Activated CD8-positive, alpha-beta memory T cell treated with anti-CD3 and anti-CD28 coated beads for 4 hours (primary cell): ENCODE measurements around the gene KRTAP3-3.
"Not testable (repeated sequence)": the region's sequence is repeated elsewhere in the genome, so short reads cannot be mapped to it uniquely, and the experiment has no call there.

Experiments used
- DNase-seq, 2 donors: peaks; one replicate each; pipeline ENCODE4 v3.0.0-alpha.2; 2020; ENCODE audit warnings: low read depth in 2 of 2

The KRTAP3-3 gene

DNA sequence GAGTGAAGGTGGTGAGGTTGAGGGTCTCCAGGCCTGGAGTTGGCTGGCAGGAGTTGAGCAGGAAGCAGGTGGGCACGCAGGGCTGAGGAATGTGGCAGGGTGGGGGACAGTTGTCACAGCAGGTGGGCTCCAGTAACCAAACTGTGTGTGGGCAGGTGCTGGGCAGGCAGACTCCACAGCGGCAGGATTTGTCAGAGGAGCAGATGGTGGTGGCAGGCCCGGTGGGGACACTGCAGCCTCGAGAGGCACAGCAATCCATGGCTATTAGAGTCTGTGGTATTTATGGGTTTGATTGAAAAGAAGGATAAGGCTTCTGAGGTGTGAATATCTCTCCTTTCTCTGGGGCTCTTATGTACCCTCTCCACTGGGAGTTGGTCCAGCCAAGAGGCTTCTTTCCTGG is at the start of gene KRTAP3-3:
Gene KRTAP3-3, minus strand, starts transcription at position 326 of the 400 bp plus-strand sequence. Its CDS starts 67 bp downstream, at position 259.
- no peak for DNase-seq

DNA sequence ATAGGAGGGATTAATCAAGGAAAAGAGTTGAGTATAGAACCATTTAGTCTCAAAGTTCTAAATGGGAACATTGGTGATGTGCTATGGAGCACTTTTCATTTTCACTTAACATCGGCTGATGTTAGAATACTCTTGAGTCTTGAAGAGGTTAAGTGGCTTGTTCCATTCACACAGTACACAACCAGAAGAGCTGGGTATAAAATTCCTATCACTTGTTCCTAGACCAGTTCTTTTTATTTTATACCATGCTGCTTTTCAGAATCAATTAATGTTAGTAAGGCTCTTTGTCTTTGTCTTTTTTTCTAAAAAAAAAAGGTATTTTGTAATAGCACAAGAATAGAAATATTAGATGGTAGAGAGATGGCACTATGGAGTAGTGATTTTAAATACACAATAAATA is 49.0 kb upstream of the KRTAP3-3 start:
- no peak for DNase-seq

DNA sequence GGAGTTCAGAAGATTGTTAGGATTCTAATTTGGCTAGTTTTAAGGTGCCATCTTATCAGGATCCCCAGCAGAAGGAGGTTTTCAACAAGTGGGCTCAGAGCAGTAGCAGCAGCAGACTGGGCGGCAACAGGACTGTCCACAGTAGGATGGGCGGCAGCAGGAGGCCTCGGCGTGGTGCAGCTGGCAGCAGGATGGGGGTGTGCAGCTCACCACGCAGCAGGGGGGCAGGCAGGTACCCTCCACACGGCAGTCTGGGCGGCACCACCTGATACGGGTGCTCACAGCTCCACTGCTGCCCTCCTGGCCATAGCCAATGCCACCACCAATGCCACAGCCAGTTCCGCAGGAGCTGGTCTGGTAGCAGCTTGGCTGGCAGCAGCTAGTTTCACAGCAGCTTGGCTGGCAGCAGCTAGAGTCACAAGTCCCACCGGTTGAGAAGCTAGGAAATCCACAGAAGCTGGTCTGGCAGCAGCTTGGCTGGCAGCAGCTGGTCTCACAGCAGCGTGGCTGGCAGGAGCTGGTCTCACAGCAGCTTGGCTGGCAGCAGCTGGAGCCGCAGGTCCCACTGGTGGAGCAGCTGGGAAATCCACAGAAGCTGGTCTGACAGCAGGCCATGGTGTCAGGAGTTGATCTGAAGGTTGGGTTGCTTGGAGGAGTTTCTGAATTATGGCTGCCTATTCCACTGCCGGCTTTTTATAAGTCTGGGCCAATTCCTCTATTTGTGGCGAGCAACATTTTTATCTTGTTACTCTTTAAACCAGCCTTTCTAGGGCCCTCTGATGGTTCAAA is 47.0 kb upstream of the KRTAP3-3 start, which contains the start of gene KRTAP1-1:
Gene KRTAP1-1, minus strand, starts transcription at position 668 of the 789 bp plus-strand sequence. Its CDS starts 53 bp downstream, at position 615.
- DNase-seq = not testable (repeated sequence)

DNA sequence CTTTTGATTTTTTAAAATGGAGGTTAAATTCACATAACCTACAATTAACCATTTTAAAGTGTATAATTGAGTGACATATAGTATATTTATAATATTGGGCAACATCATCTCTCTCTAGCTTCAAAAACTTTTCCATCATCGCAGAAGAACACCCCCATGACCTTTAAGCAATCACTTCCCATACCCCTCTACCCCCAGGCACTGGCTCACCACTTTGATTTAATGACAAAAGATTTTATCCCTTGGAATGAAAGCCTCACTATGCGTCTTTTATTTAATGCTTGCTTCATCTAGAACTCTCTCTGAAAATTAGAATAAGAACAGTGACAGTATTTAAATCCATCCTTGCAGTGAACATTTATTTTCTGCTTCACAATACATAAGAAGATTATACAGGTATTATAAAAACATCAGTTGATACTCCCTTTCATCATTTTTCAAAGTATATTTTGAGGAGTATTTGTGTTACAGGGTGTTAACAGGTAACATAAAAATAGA is 43.9 kb upstream of the KRTAP3-3 start:
- no peak for DNase-seq

DNA sequence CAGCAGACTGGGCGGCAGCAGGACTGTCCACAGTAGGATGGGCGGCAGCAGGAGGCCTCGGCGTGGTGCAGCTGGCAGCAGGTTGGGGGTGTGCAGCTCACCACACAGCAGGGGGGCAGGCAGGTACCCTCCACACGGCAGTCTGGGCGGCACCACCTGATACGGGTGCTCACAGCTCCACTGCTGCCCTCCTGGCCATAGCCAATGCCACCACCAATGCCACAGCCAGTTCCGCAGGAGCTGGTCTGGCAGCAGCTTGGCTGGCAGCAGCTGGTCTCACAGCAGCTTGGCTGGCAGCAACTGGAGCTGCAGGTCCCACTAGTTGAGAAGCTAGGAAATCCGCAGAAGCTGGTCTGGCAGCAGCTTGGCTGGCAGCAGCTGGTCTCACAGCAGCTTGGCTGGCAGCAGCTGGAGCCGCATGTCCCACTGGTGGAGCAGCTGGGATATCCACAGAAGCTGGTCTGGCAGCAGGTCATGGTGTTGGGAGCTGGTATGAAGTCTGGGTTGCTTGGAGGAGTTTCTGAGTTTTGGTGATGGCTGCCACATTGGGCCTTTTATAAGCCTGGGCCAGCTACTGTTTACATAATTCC is 40.5 kb upstream of the KRTAP3-3 start, which contains the start of gene KRTAP1-3:
Gene KRTAP1-3, minus strand, starts transcription at position 529 of the 590 bp plus-strand sequence. Its CDS starts 53 bp downstream, at position 476.
- not testable (repeated sequence) for DNase-seq

DNA sequence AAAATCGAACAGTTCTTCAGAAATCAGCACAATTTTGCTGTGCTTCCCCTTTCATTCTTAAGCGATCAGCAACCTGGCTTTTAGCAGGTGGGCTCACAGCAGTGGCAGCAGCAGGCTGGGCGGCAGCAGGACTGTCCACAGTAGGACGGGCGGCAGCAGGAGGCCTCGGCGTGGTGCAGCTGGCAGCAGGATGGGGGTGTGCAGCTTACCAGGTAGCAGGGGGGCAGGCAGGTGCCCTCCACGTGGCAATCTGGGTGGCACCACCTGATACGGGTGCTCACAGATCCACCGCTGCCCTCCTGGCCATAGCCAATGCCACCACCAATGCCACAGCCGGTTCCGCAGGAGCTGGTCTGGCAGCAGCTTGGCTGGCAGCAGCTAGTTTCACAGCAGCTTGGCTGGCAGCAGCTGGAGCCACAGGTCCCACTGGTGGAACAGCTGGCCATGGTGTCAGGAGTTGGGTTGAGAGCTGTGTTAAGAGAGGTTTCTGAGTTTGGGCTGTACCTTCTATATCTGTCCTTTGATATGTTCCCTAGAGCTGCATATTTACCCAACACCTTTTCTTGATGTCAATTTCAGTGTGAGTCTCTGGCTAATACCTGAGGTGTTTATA is 35.8 kb upstream of the KRTAP3-3 start, which contains the start of gene KRTAP1-4:
Gene KRTAP1-4, minus strand, starts transcription at position 563 of the 613 bp plus-strand sequence. Its CDS starts 117 bp downstream, at position 446.
- no peak for DNase-seq

DNA sequence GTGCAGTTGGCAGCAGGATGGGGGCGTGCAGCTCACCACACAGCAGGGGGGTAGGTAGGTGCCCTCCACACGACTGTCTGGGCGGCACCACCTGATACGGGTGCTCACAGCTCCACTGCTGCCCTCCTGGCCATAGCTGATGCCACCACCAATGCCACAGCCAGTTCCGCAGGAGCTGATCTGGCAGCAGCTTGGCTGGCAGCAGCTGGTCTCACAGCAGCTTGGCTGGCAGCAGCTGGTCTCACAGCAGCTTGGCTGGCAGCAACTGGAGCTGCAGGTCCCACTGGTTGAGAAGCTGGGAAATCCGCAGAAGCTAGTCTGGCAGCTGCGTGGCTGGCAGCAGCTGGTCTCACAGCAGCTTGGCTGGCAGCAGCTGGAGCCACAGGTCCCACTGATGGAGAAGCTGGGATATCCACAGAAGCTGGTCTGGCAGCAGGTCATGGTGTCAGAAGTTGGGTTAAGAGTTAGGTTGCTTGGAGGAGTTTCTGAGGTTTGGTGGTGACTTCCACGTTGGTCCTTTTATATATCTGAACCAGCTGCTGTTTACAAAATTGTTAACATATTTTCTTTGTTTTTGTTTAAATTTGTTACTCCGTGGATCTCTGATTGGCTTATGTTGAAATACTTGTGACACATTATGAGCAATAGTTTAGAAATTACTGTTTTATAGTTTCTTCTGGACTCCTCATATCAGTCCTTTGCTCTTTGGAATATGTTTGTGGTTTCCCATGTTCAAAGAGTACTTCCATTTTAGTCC is 32.9 kb upstream of the KRTAP3-3 start, which contains the start of gene KRTAP1-5:
Gene KRTAP1-5, minus strand, starts transcription at position 494 of the 757 bp plus-strand sequence. Its CDS starts 53 bp downstream, at position 441.
- DNase-seq = no peak

DNA sequence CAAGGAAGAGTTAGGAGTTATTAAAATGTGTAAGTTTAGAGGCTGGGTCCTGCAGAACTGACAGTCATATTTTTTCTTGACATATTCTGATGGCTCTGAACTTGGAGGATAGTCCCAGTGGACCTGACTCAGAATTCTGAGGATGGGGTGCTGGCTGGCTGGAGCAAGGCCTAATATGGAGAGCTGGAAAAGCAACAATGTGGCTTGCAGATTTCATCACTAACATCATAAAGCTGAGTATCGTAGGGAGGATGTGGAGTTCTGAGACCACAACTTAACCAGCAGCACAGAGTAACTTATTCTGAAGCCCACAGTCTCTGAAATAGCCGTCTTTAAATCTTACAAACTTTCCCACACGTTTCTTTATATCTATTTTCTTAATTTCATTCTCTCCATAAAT is 30.7 kb upstream of the KRTAP3-3 start:
- no peak for DNase-seq

DNA sequence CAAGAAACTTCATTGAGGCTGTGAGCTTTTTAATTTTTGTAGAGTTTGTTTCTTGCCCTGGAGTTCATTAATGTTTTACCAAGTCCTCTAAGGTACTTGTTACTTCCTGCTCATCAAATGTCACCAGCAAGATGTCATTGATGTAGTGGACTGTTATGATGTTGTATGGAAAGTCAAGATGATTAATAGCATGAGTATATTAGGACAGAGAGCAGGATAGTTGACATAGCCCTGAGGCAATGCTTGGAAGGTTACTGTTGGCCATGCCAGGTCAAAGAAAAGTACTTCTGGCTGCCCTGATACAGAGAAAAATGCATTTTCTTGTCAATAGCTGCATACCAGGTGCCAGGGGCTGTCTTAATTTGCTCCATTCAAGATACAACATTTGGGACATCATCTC is 26.4 kb upstream of the KRTAP3-3 start:
- DNase-seq = no peak

DNA sequence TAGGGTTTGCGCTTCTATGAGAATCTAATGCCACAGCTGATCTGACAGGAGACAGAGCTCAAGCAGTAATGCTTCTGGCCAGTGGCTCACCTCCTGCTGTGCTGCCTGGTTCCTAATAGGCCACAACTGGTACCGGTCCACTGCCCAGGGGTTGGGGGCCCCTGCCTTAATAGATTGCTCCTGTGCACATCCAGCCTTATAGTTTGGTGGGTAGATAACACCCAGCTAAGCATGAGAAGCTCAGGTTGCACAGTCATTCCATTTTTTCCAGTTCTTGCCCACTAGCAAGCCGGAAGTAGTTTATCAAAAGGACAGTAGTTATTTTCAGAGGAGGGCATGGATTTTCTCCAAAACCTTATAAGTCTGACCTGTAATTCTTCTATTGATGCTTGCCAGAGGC is 25.5 kb upstream of the KRTAP3-3 start:
- DNase-seq = no peak

DNA sequence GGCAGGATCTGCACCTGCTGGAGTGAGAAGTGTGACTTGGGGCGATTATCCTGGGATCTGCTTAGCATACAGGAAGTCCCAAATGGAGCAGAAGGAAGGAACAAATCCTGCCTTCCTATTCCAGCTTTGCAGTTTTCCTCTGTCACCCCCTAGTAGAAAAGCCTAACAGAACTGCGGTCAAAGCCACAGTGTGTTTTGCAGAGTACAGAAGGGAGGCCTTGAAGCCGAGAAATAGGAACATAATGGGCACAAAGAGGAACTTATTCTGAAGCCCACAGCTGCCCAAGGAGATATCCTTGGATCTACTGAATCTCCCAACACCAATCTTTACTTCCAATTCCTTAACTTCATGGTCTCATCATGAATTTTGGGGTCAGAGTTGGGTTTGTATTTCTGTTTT is 24.6 kb upstream of the KRTAP3-3 start:
- no peak for DNase-seq

DNA sequence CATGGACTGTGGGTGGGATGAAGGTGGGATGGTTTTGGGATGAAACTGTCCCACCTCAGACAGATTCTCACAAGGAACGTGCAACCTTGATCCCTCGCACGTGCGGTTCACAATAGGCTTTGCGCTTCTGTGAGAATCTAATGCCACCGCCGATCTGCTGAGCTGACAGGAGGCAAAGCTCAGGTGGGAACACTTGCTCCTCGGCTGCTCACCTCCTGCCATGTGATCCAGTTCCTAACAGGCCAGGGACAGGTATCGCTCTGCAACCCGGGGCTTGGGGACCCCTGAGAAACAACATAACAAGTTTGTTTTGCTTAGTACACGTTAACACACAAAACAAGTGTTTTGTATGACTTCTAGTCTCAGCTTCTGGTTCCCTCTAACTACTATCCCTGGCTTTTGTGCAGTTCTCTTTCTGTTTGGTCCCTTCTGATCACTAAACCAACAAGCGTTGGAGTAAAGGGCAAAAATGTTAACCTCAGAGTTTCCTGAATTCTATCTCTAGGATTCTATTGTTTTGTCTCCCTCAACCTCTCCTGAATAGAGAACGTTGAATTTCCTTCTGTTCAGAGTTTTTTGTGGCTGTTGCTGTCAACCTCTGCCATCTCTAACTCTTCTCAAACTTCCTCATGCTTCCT is 22.7 kb upstream of the KRTAP3-3 start:
- no peak for DNase-seq

DNA sequence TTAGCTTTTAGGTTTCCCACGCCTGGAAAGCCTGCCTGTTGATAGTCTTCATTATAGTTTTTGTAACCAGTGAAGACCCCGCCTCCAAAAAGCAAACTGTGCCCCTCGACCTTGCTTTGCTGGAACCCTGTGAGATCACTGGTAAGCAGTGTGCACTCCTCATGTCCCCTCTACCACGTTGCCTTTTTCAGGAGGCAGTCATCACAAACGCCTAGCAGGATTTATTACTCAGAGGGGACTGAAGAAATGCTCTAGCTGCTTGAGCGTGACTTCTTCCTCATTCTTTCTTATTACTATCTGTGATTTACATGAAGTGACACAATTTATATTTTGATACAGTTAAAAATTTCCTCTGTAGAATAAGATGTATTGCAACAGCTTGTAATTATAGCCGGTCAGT is 21.5 kb upstream of the KRTAP3-3 start:
- DNase-seq = no peak

DNA sequence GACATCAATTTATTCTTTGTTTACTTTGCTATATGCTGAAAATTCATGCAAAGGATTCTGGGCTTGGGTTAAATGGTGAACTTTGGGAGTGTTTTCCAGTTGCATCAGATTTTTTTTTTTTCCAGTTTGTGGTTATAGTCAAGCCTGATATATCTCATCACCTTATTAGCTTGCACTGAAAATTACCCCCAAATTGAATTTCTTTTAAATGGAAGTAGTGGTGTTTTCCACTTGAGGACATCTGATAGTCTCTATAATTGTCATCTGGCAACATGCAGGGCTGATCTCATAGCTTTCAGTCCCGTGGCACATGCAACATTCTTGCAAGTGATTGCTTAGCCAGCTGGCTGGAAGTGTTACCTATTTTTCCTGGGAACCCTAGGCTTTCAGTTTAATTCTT is 19.6 kb upstream of the KRTAP3-3 start:
- no peak for DNase-seq

DNA sequence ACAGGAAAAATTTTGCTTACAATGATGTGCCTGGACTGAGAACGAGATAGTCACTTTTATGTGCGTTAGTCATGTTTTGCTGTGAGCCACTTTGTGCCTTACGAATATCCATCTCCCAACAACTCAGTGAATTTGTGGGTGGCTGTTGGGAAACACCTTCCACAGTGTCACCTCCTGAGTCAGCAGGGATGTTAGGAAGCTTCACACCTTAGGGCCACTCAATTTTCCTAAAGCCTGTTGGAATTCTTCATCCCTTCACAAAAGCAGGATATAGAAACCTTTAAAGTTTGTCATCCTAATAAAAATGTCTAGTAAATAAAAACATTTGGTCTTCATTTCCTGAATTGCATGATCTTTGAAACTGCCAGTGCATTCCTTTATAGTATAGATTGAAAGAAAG is 19.2 kb upstream of the KRTAP3-3 start:
- DNase-seq = no peak

DNA sequence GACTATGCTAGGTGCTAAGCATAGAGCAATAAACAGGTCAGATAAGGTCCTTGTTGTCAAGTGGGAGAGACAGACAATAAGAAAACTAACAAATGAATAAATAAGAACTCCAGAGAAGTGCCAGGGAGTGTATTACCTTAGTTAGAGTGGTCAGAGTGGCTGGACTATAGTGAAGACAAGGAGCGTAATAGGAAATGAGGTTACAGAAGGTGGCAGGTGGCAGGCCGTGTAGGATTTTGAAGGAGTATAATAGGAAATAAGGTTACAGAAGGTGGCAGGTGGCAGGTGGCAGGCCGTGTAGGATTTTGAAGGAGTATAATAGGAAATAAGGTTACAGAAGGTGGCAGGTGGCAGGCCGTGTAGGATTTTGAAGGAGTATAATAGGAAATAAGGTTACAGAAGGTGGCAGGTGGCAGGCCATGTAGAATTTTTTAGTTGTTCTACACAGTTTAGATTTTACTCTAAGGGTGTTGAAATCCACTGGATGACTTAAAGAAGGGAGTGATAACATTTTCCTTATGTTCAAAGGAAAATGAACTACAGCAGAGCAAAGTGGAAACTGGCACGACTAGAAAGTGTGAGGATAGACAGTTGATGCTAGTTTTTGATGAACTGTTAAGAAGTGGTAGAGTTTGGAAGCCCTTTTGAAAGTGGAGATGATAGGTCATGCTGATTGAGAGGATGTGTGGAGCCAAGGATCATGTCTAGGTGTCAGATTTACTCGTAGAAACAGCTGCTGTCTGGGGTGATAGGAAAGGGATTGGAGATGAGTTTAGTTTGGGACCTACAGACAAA is 18.6 kb upstream of the KRTAP3-3 start:
- DNase-seq = no peak

DNA sequence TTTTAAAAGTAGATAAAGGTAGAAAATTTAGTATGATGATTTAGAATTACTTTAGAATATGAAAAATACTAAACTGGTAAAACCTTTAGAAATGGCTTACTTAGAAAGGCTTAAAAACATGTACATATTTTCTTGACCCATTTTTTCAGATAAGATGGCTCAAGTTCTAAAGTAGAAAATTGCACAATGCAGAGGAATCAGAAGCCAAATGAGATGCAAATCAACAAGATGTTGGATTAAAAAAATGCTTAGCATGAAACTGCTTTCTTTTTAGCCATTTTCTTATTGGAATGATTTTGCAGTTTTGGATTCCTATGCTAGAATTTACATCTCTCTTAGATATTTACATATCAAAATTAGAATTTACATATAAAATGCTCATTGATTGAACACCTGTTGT is 16.5 kb upstream of the KRTAP3-3 start:
- DNase-seq = no peak

DNA sequence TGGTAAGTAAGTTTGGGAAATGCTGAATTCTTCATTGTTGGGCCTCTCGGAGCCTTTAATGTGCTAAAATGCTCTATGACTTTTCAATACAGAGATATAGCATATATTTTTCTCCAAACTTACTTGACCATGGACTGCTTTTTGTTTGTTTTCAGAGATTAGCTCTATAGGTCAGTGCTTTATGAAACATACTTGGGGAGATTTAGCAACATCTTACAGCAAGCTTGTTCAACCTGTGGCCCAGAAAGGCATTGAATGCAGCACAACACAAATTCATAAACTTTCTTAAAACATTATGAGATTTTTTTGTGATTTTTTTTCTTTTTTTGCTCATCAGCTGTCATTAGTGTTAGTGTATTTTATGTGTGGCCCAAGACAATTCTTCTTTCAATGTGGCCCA is 16.0 kb upstream of the KRTAP3-3 start:
- no peak for DNase-seq

DNA sequence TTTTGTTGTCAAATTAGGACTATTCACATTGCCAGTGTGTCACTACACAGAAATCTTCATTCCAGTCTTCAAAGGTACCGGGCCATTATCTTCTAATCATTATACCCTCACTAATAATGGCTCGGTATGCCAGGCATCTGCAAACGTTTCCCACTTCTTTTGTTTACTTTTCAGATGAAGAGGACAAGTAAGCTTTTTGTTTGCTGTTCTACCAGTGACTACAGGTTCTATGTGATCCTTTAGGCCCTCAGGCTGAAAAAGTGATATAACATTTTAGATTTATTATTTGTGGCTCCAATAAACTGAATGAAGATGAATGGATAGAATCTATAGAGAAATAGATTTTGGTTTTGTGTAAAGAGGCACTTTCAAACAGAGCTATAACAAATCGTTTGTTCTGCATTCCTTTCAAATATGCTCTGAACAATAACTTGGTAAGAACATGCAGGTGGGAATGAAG is 15.4 kb upstream of the KRTAP3-3 start:
- DNase-seq = no peak

DNA sequence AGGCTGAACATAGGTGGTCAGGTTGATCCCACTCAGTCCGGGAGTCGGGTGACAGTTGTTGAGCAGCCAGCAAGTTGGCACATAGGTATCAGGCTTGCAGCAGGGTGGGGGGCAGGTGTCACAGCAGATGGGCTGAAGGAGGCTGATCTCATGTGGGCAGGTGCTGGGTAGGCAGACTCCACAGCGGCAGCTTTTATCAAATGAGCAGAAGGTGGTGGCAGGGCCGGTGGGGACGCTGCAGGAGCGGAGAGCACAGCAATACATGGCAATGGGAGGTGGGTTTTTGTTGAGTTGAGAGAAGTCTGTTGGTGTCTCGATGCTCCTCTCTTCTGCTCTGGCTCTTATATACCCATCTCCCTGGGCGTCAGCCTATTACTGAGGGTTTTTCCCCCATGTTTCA is 14.8 kb upstream of the KRTAP3-3 start, which contains the start of gene KRTAP3-1:
Gene KRTAP3-1, minus strand, starts transcription at position 318 of the 400 bp plus-strand sequence. Its CDS starts 54 bp downstream, at position 264.
- no peak for DNase-seq
